K562 (cell line): ENCODE measurements around the gene GGNBP2. TPM values are rescaled to one million over a fixed set of nuclear protein-coding genes. Genes with fewer than 3 reads are reported as not detected.

ENCODE experiments used
- C11orf30 ChIP-seq: fragments of 450-650 bp; IDR thresholded peaks from 2 replicates; pipeline ENCODE4 v1.6.1; 2016; ENCODE audit warnings: low read depth, mild to moderate bottlenecking
- E2F6 ChIP-seq, 2 experiments: IDR thresholded peaks; 2 replicates each; pipeline ENCODE4 v1.6.1; 2011; ENCODE audit warnings: borderline replicate concordance in 1 of 2, control low read depth in 1 of 2, low read depth in 1 of 2, low read length in 1 of 2, mild to moderate bottlenecking in 1 of 2, mixed read lengths in 1 of 2, moderate library complexity in 1 of 2; ENCODE audit not compliant: insufficient read depth in 1 of 2, insufficient read length in 1 of 2, poor library complexity in 1 of 2, severe bottlenecking in 1 of 2; ENCODE audit errors: extremely low read depth in 1 of 2
- E4F1 ChIP-seq: fragments of 250-450 bp; sonication (Bioruptor Pico); IDR thresholded peaks from 2 replicates; pipeline ENCODE4 v1.5.0; 2021; ENCODE audit warnings: mild to moderate bottlenecking, borderline replicate concordance
- ELF1 ChIP-seq: fragments of 200-800 bp; sonication (Bioruptor generic); IDR thresholded peaks from 2 replicates; pipeline ENCODE4 v1.6.1; 2016; ENCODE audit warnings: missing genetic modification characterization, missing compliant biosample characterization
- EP400 ChIP-seq: fragments of 450-650 bp; IDR thresholded peaks from 2 replicates; pipeline ENCODE4 v1.6.1; 2017; ENCODE audit warnings: antibody characterized with exemption, mild to moderate bottlenecking, moderate library complexity
- FOSL1 ChIP-seq: fragments of 200-800 bp; sonication (Bioruptor generic); conservative IDR thresholded peaks from 2 replicates; pipeline ENCODE4 v1.6.1; 2016; ENCODE audit warnings: missing genetic modification characterization, missing compliant biosample characterization
- GABPA ChIP-seq: fragments of 200-800 bp; sonication (Bioruptor generic); conservative IDR thresholded peaks from 2 replicates; pipeline ENCODE4 v1.6.1; 2016; ENCODE audit warnings: low read depth, missing genetic modification characterization, missing compliant biosample characterization
- GATAD2A ChIP-seq: fragments of 450-650 bp; IDR thresholded peaks from 2 replicates; pipeline ENCODE4 v1.6.1; 2017
- GMEB1 ChIP-seq: fragments of 250-450 bp; sonication (Bioruptor Pico); IDR thresholded peaks from 2 replicates; pipeline ENCODE4 v1.4.0; 2020; ENCODE audit warnings: mild to moderate bottlenecking
- NEUROD1 ChIP-seq: fragments of 150-350 bp; IDR thresholded peaks from 2 replicates; pipeline ENCODE4 v1.6.1; 2014; ENCODE audit warnings: borderline replicate concordance, low read length, low read depth; ENCODE audit not compliant: partially characterized antibody
- RAD21 ChIP-seq, 2 experiments: fragments of 250-450 bp in 1 of 2; fragments of 450-650 bp in 1 of 2; sonication (Bioruptor Pico) in 1 of 2; formaldehyde crosslinking in 1 of 2; IDR thresholded peaks in 1 of 2; conservative IDR thresholded peaks in 1 of 2; 2 replicates each; pipeline versions ENCODE4 v1.4.0 to v1.8.0; 2020 to 2022; ENCODE audit warnings: mild to moderate bottlenecking in 2 of 2, moderate library complexity in 1 of 2
- RBM22 ChIP-seq: fragments of 200-400 bp; formaldehyde crosslinking; IDR thresholded peaks from 2 replicates; pipeline ENCODE4 v1.6.1; 2018; ENCODE audit warnings: low read length, low read depth; ENCODE audit not compliant: poor library complexity, severe bottlenecking
- USF2 ChIP-seq: sonication (generic); formaldehyde crosslinking; IDR thresholded peaks from 2 replicates; pipeline ENCODE4 v1.5.0; 2020; ENCODE audit warnings: missing genetic modification reagents
- ZFPM2 ChIP-seq: fragments of 250-450 bp; sonication (Bioruptor Pico); IDR thresholded peaks from 2 replicates; pipeline ENCODE4 v1.5.1; 2022; ENCODE audit warnings: mild to moderate bottlenecking
- ZNF124 ChIP-seq: sonication (generic); formaldehyde crosslinking; IDR thresholded peaks from 2 replicates; pipeline ENCODE4 v1.8.1; 2022; ENCODE audit warnings: missing genetic modification reagents
- ZNF445 ChIP-seq: fragments of 250-450 bp; sonication (Bioruptor Pico); IDR thresholded peaks from 2 replicates; pipeline ENCODE4 v1.4.0; 2020; ENCODE audit warnings: low read depth, mild to moderate bottlenecking, moderate library complexity
- ZNF449 ChIP-seq: fragments of 250-450 bp; sonication (Bioruptor Pico); IDR thresholded peaks from 2 replicates; pipeline ENCODE4 v1.8.0; 2022; ENCODE audit warnings: moderate library complexity, mild to moderate bottlenecking, inconsistent platforms
- ZNF507 ChIP-seq: conservative IDR thresholded peaks from 2 replicates; pipeline ENCODE4 v1.6.1; 2017; ENCODE audit warnings: missing genetic modification characterization, missing compliant biosample characterization
- polyA plus RNA-seq, 8 experiments: library from polyadenylated mRNA; depleted of rRNA in 4 of 8; stranded (reverse) in 5 of 8; unstranded in 3 of 8; fragments of >200 nt; fragmentation: Nextera tagmentation in 2 of 8; fragmentation: Illumina TruSeq in 1 of 8; extraction: Ambion mirVana in 2 of 8; extraction: Trizol in 1 of 8; gene quantifications; 2 replicates each; pipeline versions ENCODE4 v1.2.1 to v1.2.3, GENCODE V29; 2011 to 2014; ENCODE audit warnings: inconsistent platforms in 1 of 8, missing spikeins in 1 of 8
- total RNA-seq, 7 experiments: library from RNA; depleted of rRNA in 6 of 7; stranded (reverse); fragments of >200 nt in 6 of 7; fragmentation: Illumina TruSeq in 2 of 7; extraction: Trizol in 2 of 7; gene quantifications; 2 replicates each; pipeline versions ENCODE4 v1.2.1 to v1.2.3, GENCODE V29; 2011 to 2021; ENCODE audit warnings: low replicate concordance in 1 of 7

Gene GGNBP2
- total and polyA plus RNA-seq, 9 of the 15 experiments (the other 6 are each of a cell fraction or from before 2014, with no cell fraction given), result 35.7 to 96.6 (median 64.1) TPM

- TF ChIP-seq USF2 (CRISPR knock-in tag), result 0 out of 2 replicates have a peak, but pooled peaks have one; percentile 6
- TF ChIP-seq C11orf30, result peak; percentile 71
- peak; percentile 64 for TF ChIP-seq NEUROD1
- TF ChIP-seq FOSL1 (tag), result peak; percentile 12; the same call in 1 of the 2 replicates
- TF ChIP-seq ZNF507 (tag), result no peak
- TF ChIP-seq ZNF124 (CRISPR knock-in tag), result no peak
- TF ChIP-seq E2F6 (IDR thresholded peaks at IDR 0.05; ENCODE audit: borderline replicate concordance in 1 of 2, extremely low read depth in 1 of 2, insufficient read depth in 1 of 2, insufficient read length in 1 of 2, low read depth in 1 of 2, low read length in 1 of 2, poor library complexity in 1 of 2, severe bottlenecking in 1 of 2), result peak; percentile 93 to 98
- peak; percentile 98 for TF ChIP-seq ELF1 (tag)
- no peak for TF ChIP-seq ZFPM2
- peak; percentile 82; the same call in 1 of the 2 replicates for TF ChIP-seq E4F1 (CRISPR knock-in tag)
- no peak for TF ChIP-seq RBM22
- no peak for TF ChIP-seq ZNF445
- peak; percentile 99 for TF ChIP-seq EP400
- 0 out of 4 replicates have a peak, but pooled peaks of 1 of the 2 experiments have one; percentile 4 for TF ChIP-seq RAD21 (CRISPR knock-in tag; conservative IDR thresholded peaks at IDR 0.05 in 1 of 2, IDR thresholded peaks at IDR 0.05 in 1 of 2)
- TF ChIP-seq ZNF449 (CRISPR knock-in tag), result no peak
- peak; percentile 71 for TF ChIP-seq GMEB1
- peak; percentile 98 for TF ChIP-seq GABPA (tag)
- TF ChIP-seq GATAD2A, result 0 out of 2 replicates have a peak, but pooled peaks have one; percentile 5
These were observed 9.7 kb upstream of the GGNBP2 start, which contains the start of the genes MYO19 and PIGW (continued) for GRCh38 chr17:36534840-36535668.
